Measurements from ENCODE around the gene SLC4A8. TPM values are rescaled to one million over a fixed set of nuclear protein-coding genes. Genes with fewer than 3 reads are reported as not detected.

The SLC4A8 gene
- total and polyA plus RNA-seq, 12 donors, result 3.0 to 27.0 (median 11.6) TPM

DNA sequence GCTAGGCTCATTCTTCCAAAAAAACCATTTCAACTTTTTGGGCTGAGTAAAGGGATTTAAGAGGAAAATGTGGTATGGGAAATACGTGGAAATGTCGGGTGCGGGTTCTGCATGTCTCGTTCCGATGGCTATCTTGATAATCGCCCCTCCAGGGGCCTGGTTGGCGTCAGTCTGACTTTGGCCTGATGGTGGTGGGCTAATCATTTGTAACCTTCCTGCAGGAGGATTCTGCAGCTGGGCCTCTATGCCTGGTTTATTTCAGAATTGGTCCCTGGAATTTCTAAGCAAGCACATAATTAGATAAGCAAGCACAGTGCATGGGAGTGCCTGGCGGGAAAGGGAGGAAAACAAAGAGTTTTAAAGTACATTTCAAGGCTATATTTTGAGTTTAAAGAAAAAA lies 14.8 kb upstream of the SLC4A8 start:
- intact Hi-C loops (cut with DNase I), result no loop called here
- no peak for TF ChIP-seq POLR2A (IDR thresholded peaks at IDR 0.05)
- TF ChIP-seq, protein P1, sequence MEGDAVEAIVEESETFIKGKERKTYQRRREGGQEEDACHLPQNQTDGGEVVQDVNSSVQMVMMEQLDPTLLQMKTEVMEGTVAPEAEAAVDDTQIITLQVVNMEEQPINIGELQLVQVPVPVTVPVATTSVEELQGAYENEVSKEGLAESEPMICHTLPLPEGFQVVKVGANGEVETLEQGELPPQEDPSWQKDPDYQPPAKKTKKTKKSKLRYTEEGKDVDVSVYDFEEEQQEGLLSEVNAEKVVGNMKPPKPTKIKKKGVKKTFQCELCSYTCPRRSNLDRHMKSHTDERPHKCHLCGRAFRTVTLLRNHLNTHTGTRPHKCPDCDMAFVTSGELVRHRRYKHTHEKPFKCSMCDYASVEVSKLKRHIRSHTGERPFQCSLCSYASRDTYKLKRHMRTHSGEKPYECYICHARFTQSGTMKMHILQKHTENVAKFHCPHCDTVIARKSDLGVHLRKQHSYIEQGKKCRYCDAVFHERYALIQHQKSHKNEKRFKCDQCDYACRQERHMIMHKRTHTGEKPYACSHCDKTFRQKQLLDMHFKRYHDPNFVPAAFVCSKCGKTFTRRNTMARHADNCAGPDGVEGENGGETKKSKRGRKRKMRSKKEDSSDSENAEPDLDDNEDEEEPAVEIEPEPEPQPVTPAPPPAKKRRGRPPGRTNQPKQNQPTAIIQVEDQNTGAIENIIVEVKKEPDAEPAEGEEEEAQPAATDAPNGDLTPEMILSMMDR (IDR thresholded peaks at IDR 0.05), result no peak
- no peaks in the 10 kb centered on the region for H3K27me3 ChIP-seq
- 76 to 86% (median 77%) methylated on average over 8 of the region's 8 CpGs for WGBS, 4 donors
- H3K36me3 ChIP-seq (replicated peaks in 1 of 2), result no peaks in the 10 kb centered on the region
- no peak overlapping the region for H3K27ac ChIP-seq
- no peak for DNase-seq
- H3K9me3 ChIP-seq (replicated peaks in 1 of 3), result no peaks in the 10 kb centered on the region
- H3K4me1 ChIP-seq (replicated peaks in 1 of 2), result no peaks in the 10 kb centered on the region
- no peak overlapping the region for H3K4me3 ChIP-seq

DNA sequence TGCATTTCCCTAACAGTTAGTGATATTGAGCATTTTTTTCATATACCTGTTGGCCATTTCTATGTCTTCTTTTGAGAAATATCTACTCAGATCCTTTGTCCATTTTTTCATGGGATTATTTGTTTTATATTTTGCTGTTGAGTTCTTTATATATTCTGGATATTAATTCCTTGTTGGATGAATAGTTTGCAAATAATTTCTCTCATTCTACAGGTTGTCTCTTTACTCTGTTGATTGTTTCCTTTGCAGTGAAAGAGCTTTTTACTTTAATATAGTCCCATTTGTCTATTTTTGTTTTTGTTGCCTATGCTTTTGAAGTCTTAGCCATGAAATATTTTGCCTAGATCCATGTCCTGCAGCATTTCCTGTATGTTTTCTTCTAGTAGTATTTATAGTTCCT lies 11.5 kb upstream of the SLC4A8 start:
- intact Hi-C loops (cut with DNase I), result no loop called here
- H3K36me3 ChIP-seq (replicated peaks in 1 of 2), result no peaks in the 10 kb centered on the region
- H3K27ac ChIP-seq, result no peak overlapping the region
- H3K4me1 ChIP-seq (replicated peaks in 1 of 2), result no peaks in the 10 kb centered on the region
- TF ChIP-seq, protein P1 (IDR thresholded peaks at IDR 0.05), result no peak
- no peak for TF ChIP-seq POLR2A (IDR thresholded peaks at IDR 0.05)
- H3K27me3 ChIP-seq, result no peaks in the 10 kb centered on the region
- no peak for DNase-seq
- H3K4me3 ChIP-seq, result no peak overlapping the region
- H3K9me3 ChIP-seq (replicated peaks in 1 of 3), result no peaks in the 10 kb centered on the region

DNA sequence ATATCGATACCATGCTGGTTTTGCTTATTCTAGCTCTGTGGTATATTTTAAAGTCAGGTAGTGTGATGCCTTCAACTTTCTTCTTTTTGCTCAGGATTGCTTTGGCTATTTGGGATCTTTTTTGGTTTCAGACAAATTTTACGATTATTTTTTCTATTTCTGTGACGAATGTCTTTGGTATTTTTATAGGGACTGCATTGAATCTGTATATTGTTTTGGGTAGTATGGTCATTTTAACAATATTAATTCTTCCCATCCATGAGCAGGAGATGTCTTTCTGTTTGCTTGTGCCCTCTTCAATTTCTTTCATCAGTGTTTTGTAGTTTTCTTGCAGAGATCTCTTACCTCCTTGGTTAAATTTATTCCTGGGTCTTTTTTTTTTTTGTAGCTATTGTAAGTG lies 10.8 kb upstream of the SLC4A8 start:
- H3K4me3 ChIP-seq, result no peak overlapping the region
- no peaks in the 10 kb centered on the region for H3K9me3 ChIP-seq (replicated peaks in 1 of 3)
- no peaks in the 10 kb centered on the region for H3K27me3 ChIP-seq
- no peak overlapping the region for H3K27ac ChIP-seq
- no peak for DNase-seq
- no peaks in the 10 kb centered on the region for H3K4me1 ChIP-seq (replicated peaks in 1 of 2)
- WGBS, 4 donors, result 83 to 87% (median 84%) methylated on average over 3 of the region's 3 CpGs
- TF ChIP-seq, protein P1 (IDR thresholded peaks at IDR 0.05), result no peak
- no peak for TF ChIP-seq POLR2A (IDR thresholded peaks at IDR 0.05)
- intact Hi-C loops (cut with DNase I), result no loop called here
- H3K36me3 ChIP-seq (replicated peaks in 1 of 2), result no peaks in the 10 kb centered on the region

DNA sequence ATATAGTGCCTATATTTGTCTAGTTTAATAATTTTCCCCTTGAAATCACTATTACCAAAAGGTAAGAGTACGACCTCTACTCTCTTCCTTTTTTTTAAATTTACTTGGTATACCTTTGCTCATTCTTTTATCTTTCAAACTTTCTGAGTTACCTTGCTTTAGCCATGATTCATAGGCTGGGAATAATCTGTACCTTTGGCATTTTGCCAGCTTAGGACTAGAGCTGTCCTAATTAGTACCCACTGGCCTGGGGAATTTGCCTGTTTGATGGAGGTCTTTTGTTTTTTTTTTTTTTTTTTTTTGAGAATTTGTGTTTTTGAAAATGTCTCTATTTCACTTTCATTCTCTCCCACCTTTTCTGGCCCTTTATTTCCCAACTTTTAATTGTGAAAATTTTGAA lies 8.7 kb upstream of the SLC4A8 start:
- peak in 1 of 7 donors; percentile 18 for DNase-seq
- no peaks in the 10 kb centered on the region for H3K27me3 ChIP-seq
- no peaks in the 10 kb centered on the region for H3K9me3 ChIP-seq (replicated peaks in 1 of 3)
- H3K4me3 ChIP-seq, result no peak overlapping the region
- WGBS, 4 donors, result 68 to 78% (median 73%) methylated on average over 1 of the region's 1 CpG
- H3K36me3 ChIP-seq (replicated peaks in 1 of 2), result no peaks in the 10 kb centered on the region
- intact Hi-C loops (cut with DNase I), result no loop called here
- no peak overlapping the region for H3K27ac ChIP-seq
- no peaks in the 10 kb centered on the region for H3K4me1 ChIP-seq (replicated peaks in 1 of 2)
- TF ChIP-seq POLR2A (IDR thresholded peaks at IDR 0.05), result no peak
- TF ChIP-seq, protein P1 (IDR thresholded peaks at IDR 0.05), result no peak

Data from adrenal gland (tissue), 12 donors.